Neural cell (in vitro differentiated cells): ENCODE results near the gene HIVEP3. TPM values are rescaled to one million over a fixed set of nuclear protein-coding genes. Genes with fewer than 3 reads are reported as not detected.

ENCODE experiments used
- H2AFZ ChIP-seq: fragments of 200-600, 300-800 bp; sonication (generic), shearing (Covaris generic); 2 replicates; pipeline ENCODE4 v1.6.0; 2014; ENCODE audit warnings: low read depth, mild to moderate bottlenecking, antibody characterized with exemption, low read length, moderate library complexity
- H3F3A ChIP-seq: fragments of 200-600 bp; shearing (Covaris generic); 2 replicates; pipeline ENCODE4 v1.6.1; 2016; ENCODE audit warnings: mild to moderate bottlenecking, moderate library complexity, mixed read lengths, antibody characterized with exemption, low read length; ENCODE audit not compliant: insufficient read depth, poor library complexity, severe bottlenecking
- H3K27ac ChIP-seq: fragments of 200-600, 300-800 bp; sonication (generic), shearing (Covaris generic); 2 replicates; pipeline ENCODE4 v1.5.1; 2014; ENCODE audit warnings: mild to moderate bottlenecking, low read length, moderate library complexity
- H3K27me3 ChIP-seq: fragments of 300-800, 200-600 bp; sonication (generic), shearing (Covaris generic); 2 replicates; pipeline ENCODE4 v1.6.0; 2014; ENCODE audit warnings: mild to moderate bottlenecking, low read depth, low read length, moderate library complexity; ENCODE audit not compliant: insufficient read depth
- H3K36me3 ChIP-seq: fragments of 300-800, 200-600 bp; sonication (generic), shearing (Covaris generic); 2 replicates; pipeline ENCODE4 v1.5.1; 2014; ENCODE audit warnings: mild to moderate bottlenecking, antibody characterized with exemption, low read length, moderate library complexity; ENCODE audit not compliant: insufficient read depth
- H3K4me2 ChIP-seq: fragments of 300-800, 200-600 bp; sonication (generic), shearing (Covaris generic); 2 replicates; pipeline ENCODE4 v1.6.0; 2014; ENCODE audit warnings: mild to moderate bottlenecking, low read length
- H3K4me3 ChIP-seq: fragments of 300-800, 200-600 bp; sonication (generic), shearing (Covaris generic); 2 replicates; pipeline ENCODE4 v1.5.1; 2014; ENCODE audit warnings: mild to moderate bottlenecking, low read length, moderate library complexity
- H3K79me2 ChIP-seq: fragments of 200-600 bp; shearing (Covaris generic); replicated peaks from 2 replicates; pipeline ENCODE4 v1.6.0; 2014; ENCODE audit warnings: mild to moderate bottlenecking, low read length, moderate library complexity; ENCODE audit not compliant: insufficient read depth
- H3K9ac ChIP-seq: fragments of 300-800, 200-600 bp; sonication (generic), shearing (Covaris generic); 2 replicates; pipeline ENCODE4 v1.6.1; 2016; ENCODE audit warnings: mild to moderate bottlenecking, low read length, mixed read lengths
- H3K9me2 ChIP-seq: fragments of 200-600 bp; shearing (Covaris generic); 2 replicates; pipeline ENCODE4 v1.6.1; 2016; ENCODE audit warnings: mild to moderate bottlenecking, low read length, mixed read lengths; ENCODE audit not compliant: insufficient read depth
- H3K9me3 ChIP-seq: fragments of 200-600, 300-800 bp; sonication (generic), shearing (Covaris generic); 2 replicates; pipeline ENCODE4 v1.6.1; 2016; ENCODE audit warnings: mild to moderate bottlenecking, mixed run types, low read length, moderate library complexity, mixed read lengths
- H4K20me1 ChIP-seq: fragments of 200-600 bp; shearing (Covaris generic); 2 replicates; pipeline ENCODE4 v1.6.1; 2016; ENCODE audit warnings: mild to moderate bottlenecking, mixed run types; ENCODE audit not compliant: insufficient read depth
- EP300 ChIP-seq: fragments of 450-650 bp; conservative IDR thresholded peaks from 2 replicates; pipeline ENCODE4 v1.6.1; 2014; ENCODE audit warnings: antibody characterized with exemption, mild to moderate bottlenecking, moderate library complexity; ENCODE audit not compliant: poor library complexity, severe bottlenecking
- EZH2 ChIP-seq: fragments of 200-600, 300-800 bp; shearing (Covaris generic), sonication (generic); IDR thresholded peaks from 2 replicates; pipeline ENCODE4 v1.6.1; 2014; ENCODE audit warnings: antibody characterized with exemption, low read length, borderline replicate concordance, mild to moderate bottlenecking; ENCODE audit not compliant: insufficient read depth, poor library complexity, severe bottlenecking
- MXI1 ChIP-seq: fragments of 450-650 bp; conservative IDR thresholded peaks from 2 replicates; pipeline ENCODE4 v1.6.1; 2014; ENCODE audit warnings: antibody characterized with exemption, mild to moderate bottlenecking; ENCODE audit not compliant: poor library complexity, severe bottlenecking
- POLR2AphosphoS5 ChIP-seq: IDR thresholded peaks from 2 replicates; pipeline ENCODE4 v1.6.1; 2012
- RAD21 ChIP-seq: fragments of 450-650 bp; conservative IDR thresholded peaks from 2 replicates; pipeline ENCODE4 v1.6.1; 2014; ENCODE audit warnings: antibody characterized with exemption, mild to moderate bottlenecking, moderate library complexity
- SMC3 ChIP-seq: fragments of 450-650 bp; conservative IDR thresholded peaks from 2 replicates; pipeline ENCODE4 v1.6.1; 2014; ENCODE audit warnings: antibody characterized with exemption, mild to moderate bottlenecking, moderate library complexity; ENCODE audit not compliant: poor library complexity
- TAF1 ChIP-seq: IDR thresholded peaks from 2 replicates; pipeline ENCODE4 v1.6.1; 2012; ENCODE audit warnings: low read depth
- polyA plus RNA-seq: library from polyadenylated mRNA; depleted of rRNA; stranded (reverse); fragments of >200 nt; gene quantifications from 2 replicates; pipeline ENCODE4 v1.2.3, GENCODE V29; 2014
- TF ChIP-seq, protein P1 (sequence below): fragments of 450-650 bp; IDR thresholded peaks from 2 replicates; pipeline ENCODE4 v1.5.1; 2014; ENCODE audit warnings: antibody characterized with exemption, mild to moderate bottlenecking, moderate library complexity; ENCODE audit not compliant: poor library complexity, severe bottlenecking
- TF ChIP-seq, protein P2 (sequence below): IDR thresholded peaks from 2 replicates; pipeline ENCODE4 v1.6.1; 2012; ENCODE audit warnings: borderline replicate concordance

Gene HIVEP3
- polyA plus RNA-seq, 1 donor from 2014 or later: 2.6 TPM

DNA sequence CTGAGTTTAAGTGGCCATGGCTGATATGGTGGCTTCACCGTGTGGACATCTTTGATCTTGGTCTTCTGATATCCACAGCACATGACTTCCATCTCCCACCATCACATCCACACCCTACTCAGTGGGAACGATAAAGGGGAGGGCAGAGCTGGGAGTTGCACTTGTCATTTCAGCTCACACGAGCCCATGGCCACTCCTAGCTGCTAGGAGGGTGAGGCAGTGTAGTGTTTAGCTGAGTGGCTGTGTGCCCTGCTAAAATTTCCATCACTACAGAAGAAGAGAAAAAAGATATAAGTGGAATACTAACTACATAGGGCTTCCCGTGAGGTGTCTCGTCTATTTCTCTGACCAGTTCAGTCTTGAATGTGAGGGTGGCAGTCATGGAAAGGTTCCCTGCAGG is 310.9 kb downstream of the HIVEP3 start:
- no peaks in the 10 kb centered on the region for H3K9me2 ChIP-seq
- no peaks in the 10 kb centered on the region for H4K20me1 ChIP-seq
- H3K4me2 ChIP-seq: no peak overlapping the region
- no peaks in the 10 kb centered on the region for H3F3A ChIP-seq
- H2AFZ ChIP-seq: no peak overlapping the region
- no peaks in the 10 kb centered on the region for H3K9me3 ChIP-seq
- H3K27me3 ChIP-seq: no peaks in the 10 kb centered on the region
- TF ChIP-seq, protein P1, sequence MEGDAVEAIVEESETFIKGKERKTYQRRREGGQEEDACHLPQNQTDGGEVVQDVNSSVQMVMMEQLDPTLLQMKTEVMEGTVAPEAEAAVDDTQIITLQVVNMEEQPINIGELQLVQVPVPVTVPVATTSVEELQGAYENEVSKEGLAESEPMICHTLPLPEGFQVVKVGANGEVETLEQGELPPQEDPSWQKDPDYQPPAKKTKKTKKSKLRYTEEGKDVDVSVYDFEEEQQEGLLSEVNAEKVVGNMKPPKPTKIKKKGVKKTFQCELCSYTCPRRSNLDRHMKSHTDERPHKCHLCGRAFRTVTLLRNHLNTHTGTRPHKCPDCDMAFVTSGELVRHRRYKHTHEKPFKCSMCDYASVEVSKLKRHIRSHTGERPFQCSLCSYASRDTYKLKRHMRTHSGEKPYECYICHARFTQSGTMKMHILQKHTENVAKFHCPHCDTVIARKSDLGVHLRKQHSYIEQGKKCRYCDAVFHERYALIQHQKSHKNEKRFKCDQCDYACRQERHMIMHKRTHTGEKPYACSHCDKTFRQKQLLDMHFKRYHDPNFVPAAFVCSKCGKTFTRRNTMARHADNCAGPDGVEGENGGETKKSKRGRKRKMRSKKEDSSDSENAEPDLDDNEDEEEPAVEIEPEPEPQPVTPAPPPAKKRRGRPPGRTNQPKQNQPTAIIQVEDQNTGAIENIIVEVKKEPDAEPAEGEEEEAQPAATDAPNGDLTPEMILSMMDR: no peak
- TF ChIP-seq EZH2 (no peak), TAF1 (no peak), MXI1 (no peak), SMC3 (no peak), EP300 (no peak), RAD21 (no peak), POLR2AphosphoS5 (no peak)
- TF ChIP-seq, protein P2, sequence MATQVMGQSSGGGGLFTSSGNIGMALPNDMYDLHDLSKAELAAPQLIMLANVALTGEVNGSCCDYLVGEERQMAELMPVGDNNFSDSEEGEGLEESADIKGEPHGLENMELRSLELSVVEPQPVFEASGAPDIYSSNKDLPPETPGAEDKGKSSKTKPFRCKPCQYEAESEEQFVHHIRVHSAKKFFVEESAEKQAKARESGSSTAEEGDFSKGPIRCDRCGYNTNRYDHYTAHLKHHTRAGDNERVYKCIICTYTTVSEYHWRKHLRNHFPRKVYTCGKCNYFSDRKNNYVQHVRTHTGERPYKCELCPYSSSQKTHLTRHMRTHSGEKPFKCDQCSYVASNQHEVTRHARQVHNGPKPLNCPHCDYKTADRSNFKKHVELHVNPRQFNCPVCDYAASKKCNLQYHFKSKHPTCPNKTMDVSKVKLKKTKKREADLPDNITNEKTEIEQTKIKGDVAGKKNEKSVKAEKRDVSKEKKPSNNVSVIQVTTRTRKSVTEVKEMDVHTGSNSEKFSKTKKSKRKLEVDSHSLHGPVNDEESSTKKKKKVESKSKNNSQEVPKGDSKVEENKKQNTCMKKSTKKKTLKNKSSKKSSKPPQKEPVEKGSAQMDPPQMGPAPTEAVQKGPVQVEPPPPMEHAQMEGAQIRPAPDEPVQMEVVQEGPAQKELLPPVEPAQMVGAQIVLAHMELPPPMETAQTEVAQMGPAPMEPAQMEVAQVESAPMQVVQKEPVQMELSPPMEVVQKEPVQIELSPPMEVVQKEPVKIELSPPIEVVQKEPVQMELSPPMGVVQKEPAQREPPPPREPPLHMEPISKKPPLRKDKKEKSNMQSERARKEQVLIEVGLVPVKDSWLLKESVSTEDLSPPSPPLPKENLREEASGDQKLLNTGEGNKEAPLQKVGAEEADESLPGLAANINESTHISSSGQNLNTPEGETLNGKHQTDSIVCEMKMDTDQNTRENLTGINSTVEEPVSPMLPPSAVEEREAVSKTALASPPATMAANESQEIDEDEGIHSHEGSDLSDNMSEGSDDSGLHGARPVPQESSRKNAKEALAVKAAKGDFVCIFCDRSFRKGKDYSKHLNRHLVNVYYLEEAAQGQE: no peak
- H3K9ac ChIP-seq: no peak overlapping the region
- H3K36me3 ChIP-seq: no peaks in the 10 kb centered on the region
- no peak overlapping the region for H3K27ac ChIP-seq
- no peaks in the 10 kb centered on the region for H3K79me2 ChIP-seq
- H3K4me3 ChIP-seq: no peak overlapping the region

DNA sequence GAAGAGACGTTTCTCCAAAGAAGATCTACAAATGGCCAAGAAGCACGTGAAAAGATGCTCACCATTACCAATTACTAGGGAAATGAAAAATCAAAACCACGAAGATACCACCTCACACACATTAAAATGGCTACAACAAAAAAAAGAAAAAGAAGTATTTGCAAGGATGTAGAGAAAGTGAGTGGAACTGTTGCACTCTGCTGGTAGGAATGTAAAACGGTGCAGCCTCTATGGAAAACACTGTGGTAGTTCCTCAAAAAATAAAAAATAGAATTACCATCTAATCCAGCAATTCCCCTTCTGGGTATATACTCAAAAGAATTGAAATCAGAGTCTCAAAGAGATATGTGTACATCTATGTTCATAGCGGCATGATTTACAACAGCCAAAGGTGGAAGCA is 318.8 kb downstream of the HIVEP3 start:
- no peaks in the 10 kb centered on the region for H3F3A ChIP-seq
- H3K4me3 ChIP-seq: no peak overlapping the region
- TF ChIP-seq, protein P1: no peak
- TF ChIP-seq MXI1 (no peak), POLR2AphosphoS5 (no peak), EP300 (no peak), EZH2 (no peak), TAF1 (no peak), SMC3 (no peak), RAD21 (no peak)
- TF ChIP-seq, protein P2: no peak
- no peak overlapping the region for H2AFZ ChIP-seq
- no peak overlapping the region for H3K27ac ChIP-seq
- H3K9ac ChIP-seq: no peak overlapping the region
- H3K9me2 ChIP-seq: no peaks in the 10 kb centered on the region
- H3K27me3 ChIP-seq: no peaks in the 10 kb centered on the region
- no peaks in the 10 kb centered on the region for H3K79me2 ChIP-seq
- no peak overlapping the region for H3K4me2 ChIP-seq
- H3K36me3 ChIP-seq: no peaks in the 10 kb centered on the region
- H3K9me3 ChIP-seq: no peaks in the 10 kb centered on the region
- H4K20me1 ChIP-seq: no peaks in the 10 kb centered on the region
